ENCODE measurements around the gene EEF2.
A peak's percentile ranks its signal among the peaks of the same experiment; 100 is the strongest.

EEF2 gene

GRCh38 chr19:3982701-3983541 lies 2.3 kb downstream of the EEF2 start:
- H4K20me1 ChIP-seq, result peaks cover 71 to 73% (median 73%) of the 10 kb centered on the region in 11 experiments

DNA sequence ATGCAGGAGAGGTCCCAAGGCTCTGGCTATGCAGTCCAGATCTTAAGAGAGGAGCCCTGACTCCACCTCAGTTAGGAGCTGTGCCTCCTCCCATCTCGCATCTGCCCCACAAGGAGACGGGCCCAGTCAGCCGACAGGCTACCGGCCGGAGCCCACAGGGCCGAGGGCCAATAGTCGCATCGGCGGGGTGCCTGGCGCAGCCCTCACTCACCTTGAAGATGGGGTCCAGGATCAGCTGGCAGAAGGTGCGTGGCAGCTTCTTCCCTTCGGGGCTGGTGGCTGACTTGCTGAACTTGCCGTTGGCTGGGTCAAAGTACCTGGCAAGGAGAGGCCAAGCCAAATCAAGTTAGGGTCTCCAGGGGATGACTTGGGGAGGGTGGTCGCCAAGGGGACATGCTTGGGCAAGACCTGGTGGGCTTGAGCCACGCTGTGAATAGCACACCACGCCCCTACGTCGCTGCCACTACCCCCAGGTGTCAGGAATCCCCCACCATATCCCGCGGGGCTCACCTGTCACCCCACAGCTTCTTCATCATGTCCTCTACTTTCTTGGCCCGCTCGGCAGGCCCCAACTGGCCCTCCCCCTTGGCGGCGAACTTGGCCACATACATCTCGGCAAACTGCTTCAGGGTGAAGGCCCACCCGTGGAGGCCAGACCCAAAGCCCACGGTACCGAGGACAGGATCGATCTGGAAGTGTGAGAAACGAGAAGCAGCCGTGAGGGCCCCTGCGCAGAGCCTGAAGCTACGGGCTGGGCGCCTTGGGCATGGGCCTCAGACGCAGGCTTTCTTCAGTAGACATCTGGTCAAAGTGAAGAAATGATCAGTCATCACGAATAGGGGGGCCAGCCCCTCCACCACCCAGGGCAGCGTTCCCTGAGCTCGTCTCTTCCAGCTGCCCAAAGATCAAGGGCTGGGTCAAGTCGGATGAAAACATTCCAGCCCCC lies 3.3 kb downstream of the EEF2 start:
- H3K36me3 ChIP-seq, result peaks cover 76 to 79% (median 78%) of the 10 kb centered on the region in 11 experiments
- H3K27me3 ChIP-seq, result no peaks in the 10 kb centered on the region
- H3K4me2 ChIP-seq, result peak overlapping the region; percentile 92 to 100 (median 99)
- peaks cover 62 to 86% (median 83%) of the 10 kb centered on the region in 10 experiments for H3K4me1 ChIP-seq
- TF ChIP-seq Cebpa-rat (IDR thresholded peaks at IDR 0.05), result no peak
- H3K27ac ChIP-seq, result peak overlapping the region in 10 of 11 experiments; percentile 6 to 99 (median 98); a peak in 19 of 22 replicates
- H3K9me3 ChIP-seq (replicated peaks in 1 of 11), result no peaks in the 10 kb centered on the region; a peak in 1 of 22 replicates
- peaks cover 80 to 82% (median 82%) of the 10 kb centered on the region in 11 experiments for H4K20me1 ChIP-seq
- H3K9ac ChIP-seq, result peak overlapping the region; percentile 97 to 100 (median 98)
- H3K4me3 ChIP-seq, result peak overlapping the region in 9 of 10 experiments; percentile 17 to 100 (median 99); a peak in 17 of 20 replicates

More at GRCh38 chr19:3982701-3983541, 2.3 kb downstream of the EEF2 start:
- H3K4me1 ChIP-seq, result peaks cover 68 to 84% (median 81%) of the 10 kb centered on the region in 10 experiments
- peaks cover 67 to 70% (median 69%) of the 10 kb centered on the region in 11 experiments for H3K36me3 ChIP-seq
- H3K27ac ChIP-seq, result peak overlapping the region in 9 of 11 experiments; percentile 96 to 99 (median 98); a peak in 19 of 22 replicates
- H3K4me3 ChIP-seq, result peak overlapping the region; percentile 88 to 100 (median 100)
- TF ChIP-seq Cebpa-rat (IDR thresholded peaks at IDR 0.05), result no peak
- H3K9ac ChIP-seq, result peak overlapping the region; percentile 97 to 100 (median 98)
- no peaks in the 10 kb centered on the region for H3K27me3 ChIP-seq
- H3K9me3 ChIP-seq (replicated peaks in 1 of 11), result no peaks in the 10 kb centered on the region; a peak in 1 of 22 replicates
- peak overlapping the region; percentile 92 to 100 (median 99) for H3K4me2 ChIP-seq

DNA sequence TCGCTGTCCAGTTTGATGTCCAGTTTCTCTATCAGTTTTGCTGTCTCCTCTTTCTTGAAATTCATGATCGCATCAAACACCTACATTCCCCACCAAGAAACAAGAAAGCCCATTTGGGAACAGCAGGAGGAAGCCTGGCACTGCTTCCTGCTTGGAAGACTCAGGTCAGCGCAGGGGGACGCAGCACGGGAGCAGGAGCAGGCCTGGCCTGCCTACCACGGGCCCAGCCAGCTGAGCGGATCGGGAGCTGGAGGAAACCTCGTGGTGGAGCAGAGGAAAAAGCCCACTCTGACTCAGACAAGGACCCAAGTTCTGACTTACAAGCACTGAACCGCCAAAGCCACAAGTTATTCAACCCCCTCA lies 3.9 kb downstream of the EEF2 start:
- Histone ChIP-seq H3K4me3 (peak overlapping the region in 9 of 10 experiments; percentile 17 to 100 (median 99); a peak in 16 of 20 replicates), H4K20me1 (peaks cover 87 to 89% (median 88%) of the 10 kb centered on the region in 11 experiments), H3K4me1 (peaks cover 55 to 86% (median 83%) of the 10 kb centered on the region in 10 experiments), H3K9ac (peak overlapping the region; percentile 97 to 100 (median 98)), H3K27me3 (no peaks in the 10 kb centered on the region), H3K4me2 (peak overlapping the region; percentile 92 to 100 (median 99)), H3K9me3 (replicated peaks in 1 of 11) (no peaks in the 10 kb centered on the region; a peak in 1 of 22 replicates), H3K36me3 (peaks cover 82 to 85% (median 84%) of the 10 kb centered on the region in 11 experiments), H3K27ac (peak overlapping the region in 9 of 11 experiments; percentile 30 to 99 (median 98); a peak in 18 of 22 replicates)
- no peak for TF ChIP-seq Cebpa-rat (IDR thresholded peaks at IDR 0.05)

DNA sequence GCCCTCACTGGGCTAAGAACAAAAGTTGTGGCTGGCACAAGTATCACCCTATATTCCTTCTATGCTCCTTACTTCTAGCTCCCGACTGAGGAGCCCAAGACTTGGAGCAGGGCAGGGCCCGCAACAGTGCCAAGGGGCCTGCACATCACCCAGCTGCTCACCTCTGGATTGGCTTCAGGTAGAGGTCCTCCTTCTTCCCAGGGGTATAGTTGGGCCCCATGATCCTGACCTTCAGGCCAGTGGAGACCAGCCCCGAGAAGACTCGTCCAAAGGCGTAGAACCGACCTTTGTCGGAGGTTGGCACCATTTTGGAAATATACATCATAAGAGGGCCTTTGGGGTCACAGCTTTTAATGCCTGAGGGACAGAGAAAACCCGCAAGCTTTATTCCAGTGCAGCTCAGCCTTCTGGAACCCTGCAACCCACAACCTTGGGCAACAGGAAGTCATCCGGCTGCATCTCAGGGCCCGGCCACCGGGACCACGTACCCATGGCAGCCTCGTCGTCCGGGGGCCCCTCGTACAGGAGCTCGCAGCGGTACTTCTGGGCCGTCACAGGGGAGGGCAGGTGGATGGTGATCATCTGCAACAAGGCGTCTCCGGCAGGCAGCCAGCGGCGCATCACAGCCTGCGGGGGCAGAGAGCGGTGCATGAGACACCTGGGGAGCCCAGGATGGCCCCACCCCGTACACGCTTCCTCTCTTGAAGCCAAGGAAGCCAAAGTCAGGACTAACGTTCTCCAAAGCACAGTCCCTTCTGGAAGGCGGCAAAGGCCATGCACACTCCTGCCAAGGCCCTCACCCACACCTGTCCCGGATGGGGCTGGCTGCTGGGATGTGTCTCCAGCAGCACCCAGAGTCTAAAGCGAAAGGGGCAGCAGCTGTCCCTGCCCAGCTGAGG lies 4.7 kb downstream of the EEF2 start:
- peak overlapping the region in 9 of 11 experiments; percentile 30 to 99 (median 98); a peak in 18 of 22 replicates for H3K27ac ChIP-seq
- H3K4me2 ChIP-seq, result peak overlapping the region; percentile 92 to 100 (median 99)
- peak in 6 of 11 experiments; percentile 15 to 76 (median 60); a peak in 6 of 22 replicates for TF ChIP-seq Cebpa-rat (IDR thresholded peaks at IDR 0.05)
- H3K4me3 ChIP-seq, result peak overlapping the region in 9 of 10 experiments; percentile 17 to 100 (median 99); a peak in 16 of 20 replicates
- H3K9me3 ChIP-seq (replicated peaks in 1 of 11), result no peaks in the 10 kb centered on the region; a peak in 1 of 22 replicates
- H3K36me3 ChIP-seq, result peaks cover 89 to 93% (median 92%) of the 10 kb centered on the region in 11 experiments
- peak overlapping the region; percentile 97 to 100 (median 98) for H3K9ac ChIP-seq
- peaks cover 94 to 96% (median 96%) of the 10 kb centered on the region in 11 experiments for H4K20me1 ChIP-seq
- peaks cover 54 to 81% (median 77%) of the 10 kb centered on the region in 10 experiments for H3K4me1 ChIP-seq
- H3K27me3 ChIP-seq, result no peaks in the 10 kb centered on the region

GRCh38 chr19:3979674-3980352 lies 5.5 kb downstream of the EEF2 start:
- peaks cover 54 to 80% (median 76%) of the 10 kb centered on the region in 10 experiments for H3K4me1 ChIP-seq
- H4K20me1 ChIP-seq, result peaks cover 99 to 100% (median 100%) of the 10 kb centered on the region in 11 experiments
- H3K36me3 ChIP-seq, result peaks cover 95 to 100% (median 99%) of the 10 kb centered on the region in 11 experiments

GRCh38 chr19:3979289-3979673 lies 6.0 kb downstream of the EEF2 start:
- H3K4me1 ChIP-seq, result peaks cover 53 to 80% (median 76%) of the 10 kb centered on the region in 10 experiments
- H3K4me3 ChIP-seq, result peak overlapping the region in 6 of 10 experiments; percentile 93 to 100 (median 100); a peak in 7 of 20 replicates
- no peaks in the 10 kb centered on the region for H3K27me3 ChIP-seq
- H3K36me3 ChIP-seq, result peaks cover 92 to 95% (median 94%) of the 10 kb centered on the region in 11 experiments
- TF ChIP-seq Cebpa-rat (IDR thresholded peaks at IDR 0.05), result no peak
- H3K4me2 ChIP-seq, result peak overlapping the region; percentile 16 to 99 (median 99); a peak in 19 of 22 replicates
- peak overlapping the region in 10 of 11 experiments; percentile 97 to 100 (median 98); a peak in 18 of 22 replicates for H3K9ac ChIP-seq
- H3K27ac ChIP-seq, result peak overlapping the region in 8 of 11 experiments; percentile 97 to 99 (median 98); a peak in 16 of 22 replicates
- H3K9me3 ChIP-seq (replicated peaks in 1 of 11), result no peaks in the 10 kb centered on the region; a peak in 1 of 22 replicates
- H4K20me1 ChIP-seq, result peaks cover 94 to 96% (median 95%) of the 10 kb centered on the region in 11 experiments

More at GRCh38 chr19:3979674-3980352, 5.5 kb downstream of the EEF2 start:
- no peak for TF ChIP-seq Cebpa-rat (IDR thresholded peaks at IDR 0.05)
- H3K27ac ChIP-seq, result peak overlapping the region in 9 of 11 experiments; percentile 30 to 99 (median 98); a peak in 17 of 22 replicates
- peak overlapping the region; percentile 92 to 100 (median 99); a peak in 21 of 22 replicates for H3K4me2 ChIP-seq
- peak overlapping the region in 7 of 10 experiments; percentile 88 to 100 (median 99); a peak in 11 of 20 replicates for H3K4me3 ChIP-seq
- H3K27me3 ChIP-seq, result no peaks in the 10 kb centered on the region
- H3K9ac ChIP-seq, result peak overlapping the region; percentile 97 to 100 (median 98); a peak in 20 of 22 replicates
- H3K9me3 ChIP-seq (replicated peaks in 1 of 11), result no peaks in the 10 kb centered on the region; a peak in 1 of 22 replicates

All from BLaER1 treated with 17β-estradiol and CSF1 and Interleukin-3, amounts not matched to agents 10 nM and 100 nM (cell line).